ENCODE results near the gene HORMAD1.
"Not testable (repeated sequence)": the region's sequence is repeated elsewhere in the genome, so short reads cannot be mapped to it uniquely, and the experiment has no call there.

Gene HORMAD1

GRCh38 chr1:150696995-150697927 lies 23.4 kb downstream of the HORMAD1 start, which contains the start of gene GOLPH3L:
Gene GOLPH3L (minus strand): TSS chr1:150697154. CDS start chr1:150694838, 2,316 bp downstream.
- peak; percentile 98 for DNase-seq

- DNase-seq, result no peak
These were observed 24.1 kb downstream of the HORMAD1 start for GRCh38 chr1:150696590-150696989.

GRCh38 chr1:150696162-150696561 lies 24.5 kb downstream of the HORMAD1 start:
- no peak for DNase-seq

DNA sequence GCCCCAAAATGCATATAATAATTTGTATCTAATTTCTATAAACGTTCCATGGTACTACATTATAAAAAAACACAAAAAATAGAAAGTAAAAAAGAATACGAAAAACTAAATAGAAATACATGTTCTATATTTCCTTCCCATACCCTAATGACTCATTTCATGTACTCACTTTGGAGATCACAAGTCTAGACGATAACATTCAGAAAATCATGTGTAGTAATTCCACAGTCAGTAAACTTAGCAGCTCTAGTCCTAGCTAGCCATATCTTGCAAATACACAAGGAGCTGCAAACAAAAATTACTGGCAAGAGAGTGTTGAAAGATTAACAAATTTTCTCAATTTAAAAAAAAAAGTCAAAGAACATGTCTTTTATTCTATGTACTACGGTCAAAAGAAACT lies 25.1 kb downstream of the HORMAD1 start:
- DNase-seq, result no peak

GRCh38 chr1:150692720-150693119 lies 28.0 kb downstream of the HORMAD1 start:
- DNase-seq, result peak; percentile 8

- DNase-seq, result no peak
These were observed 31.9 kb downstream of the HORMAD1 start for GRCh38 chr1:150688763-150689162.

GRCh38 chr1:150686275-150686674 lies 34.4 kb downstream of the HORMAD1 start:
- DNase-seq, result no peak

DNA sequence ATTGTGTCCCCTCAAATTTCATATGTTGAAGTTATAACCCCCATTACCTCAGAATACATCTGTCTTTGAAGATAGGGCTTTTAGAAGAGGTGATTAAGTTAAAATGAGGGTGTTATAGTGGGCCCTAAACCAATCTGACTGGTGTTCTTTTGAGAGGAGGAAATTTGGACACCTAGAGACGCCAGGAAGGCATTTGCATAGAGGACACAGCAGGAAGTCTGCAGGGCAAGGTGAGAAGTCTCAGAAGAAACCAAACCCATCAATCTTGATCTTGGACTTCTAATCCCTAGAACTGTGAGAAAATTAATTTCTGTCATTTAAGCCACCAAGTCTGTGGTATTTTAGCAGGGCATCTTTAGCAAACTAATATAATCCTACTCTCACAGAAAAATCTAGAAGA lies 36.8 kb downstream of the HORMAD1 start:
- no peak for DNase-seq

DNA sequence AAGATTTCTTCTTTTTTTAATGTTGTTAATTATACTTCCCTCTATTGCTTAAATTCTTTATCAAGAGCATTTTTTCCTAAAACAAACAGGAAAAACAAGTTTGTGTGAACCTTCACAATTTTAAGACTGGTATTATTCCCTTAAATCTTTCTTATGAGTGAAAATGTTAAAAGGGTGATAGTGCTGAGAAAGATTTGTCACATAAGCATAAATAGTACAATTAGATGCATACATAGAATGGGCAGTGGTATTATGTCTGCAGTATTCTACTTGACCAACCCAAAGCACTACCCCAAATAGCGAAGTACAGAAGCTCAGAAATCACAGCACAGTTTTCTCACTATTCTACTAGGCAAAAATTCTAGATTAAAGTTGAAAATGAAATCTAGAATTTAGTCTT lies 41.7 kb downstream of the HORMAD1 start:
- DNase-seq, result no peak

DNA sequence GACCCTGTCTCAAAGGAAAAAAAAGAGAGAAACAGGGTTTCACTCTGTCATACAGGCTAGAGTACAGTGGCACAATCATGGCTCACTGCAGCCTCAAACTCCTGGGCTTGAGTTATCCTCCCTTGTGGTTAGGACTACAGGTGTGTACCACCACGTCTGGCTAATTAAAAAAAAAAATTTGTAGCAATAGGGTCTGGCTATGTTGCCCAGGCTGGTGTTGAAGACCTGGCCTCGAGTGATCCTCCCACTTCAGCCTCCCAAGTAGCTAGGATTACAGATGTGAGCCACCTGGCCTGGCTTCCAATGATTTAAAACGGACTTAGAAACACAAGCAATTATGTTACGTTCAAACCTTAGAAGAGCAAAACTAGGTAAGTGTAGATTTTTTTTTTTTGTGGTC lies 45.8 kb downstream of the HORMAD1 start:
- no peak for DNase-seq

GRCh38 chr1:150663321-150663720 lies 57.4 kb downstream of the HORMAD1 start:
- DNase-seq, result no peak

- DNase-seq, result no peak
These were observed 57.9 kb downstream of the HORMAD1 start for GRCh38 chr1:150662811-150663210.

GRCh38 chr1:150661156-150661555 lies 59.5 kb downstream of the HORMAD1 start:
- DNase-seq, result no peak

GRCh38 chr1:150660584-150660983 lies 60.1 kb downstream of the HORMAD1 start:
- no peak for DNase-seq

- not testable (repeated sequence) for DNase-seq
These were observed 63.6 kb downstream of the HORMAD1 start for GRCh38 chr1:150657064-150657463.

- not testable (repeated sequence) for DNase-seq
These were observed 66.1 kb downstream of the HORMAD1 start for GRCh38 chr1:150654635-150655034.

DNA sequence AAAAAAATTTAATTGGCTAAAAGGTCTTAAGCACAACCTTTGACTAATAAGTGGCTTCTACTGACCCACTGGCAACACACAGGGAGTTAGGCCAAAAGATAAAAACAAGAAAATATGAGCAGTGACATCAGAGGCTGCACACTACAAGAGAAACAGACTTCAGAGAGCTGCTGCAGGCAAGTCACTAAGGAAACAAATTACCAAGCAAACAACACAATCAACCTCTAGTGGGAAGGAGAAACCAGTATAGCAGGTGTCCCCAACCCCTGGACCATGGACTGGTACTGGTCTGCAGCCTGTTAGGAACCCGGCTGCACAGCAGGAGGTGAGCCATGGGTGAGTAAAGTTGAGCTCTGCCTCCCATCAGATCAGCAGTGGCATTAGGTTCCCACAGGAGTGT lies 70.5 kb downstream of the HORMAD1 start:
- DNase-seq, result no peak

GRCh38 chr1:150649441-150650075 lies 71.1 kb downstream of the HORMAD1 start:
- no peak for DNase-seq

All from HCEC 1CT (cell line).